Activated CD8-positive, alpha-beta memory T cell treated with anti-CD3 and anti-CD28 coated beads for 4 hours (primary cell): ENCODE data around the gene ARMC12.

Source experiments
- DNase-seq, 2 donors: peaks; one replicate each; pipeline ENCODE4 v3.0.0-alpha.2; 2020; ENCODE audit warnings: low read depth in 2 of 2

ARMC12 gene

GRCh38 chr6:35775031-35775430 lies 38.2 kb downstream of the ARMC12 start:
- DNase-seq = no peak

GRCh38 chr6:35776364-35777215 lies 39.8 kb downstream of the ARMC12 start, which contains the start of gene CLPSL2:
Gene CLPSL2 (plus strand): TSS chr6:35776598. CDS start chr6:35776619, 21 bp downstream.
- DNase-seq = no peak

GRCh38 chr6:35777356-35778102 lies 40.7 kb downstream of the ARMC12 start:
- DNase-seq = no peak

- no peak for DNase-seq
These were observed 41.6 kb downstream of the ARMC12 start for GRCh38 chr6:35778437-35778836.

- no peak for DNase-seq
These were observed 43.9 kb downstream of the ARMC12 start, which contains the start of gene CLPSL1 for GRCh38 chr6:35780719-35781118. Gene CLPSL1 (plus strand): TSS chr6:35781019. CDS start chr6:35781111, 92 bp downstream.

GRCh38 chr6:35781290-35781689 lies 44.5 kb downstream of the ARMC12 start:
- no peak for DNase-seq

GRCh38 chr6:35782424-35782823 lies 45.6 kb downstream of the ARMC12 start:
- no peak for DNase-seq

- no peak for DNase-seq
These were observed 47.4 kb downstream of the ARMC12 start for GRCh38 chr6:35784200-35784599.

GRCh38 chr6:35786272-35786671 lies 49.4 kb downstream of the ARMC12 start:
- no peak for DNase-seq

GRCh38 chr6:35786810-35787209 lies 50.0 kb downstream of the ARMC12 start:
- DNase-seq = no peak

- no peak for DNase-seq
These were observed 50.7 kb downstream of the ARMC12 start for GRCh38 chr6:35787266-35788218.

GRCh38 chr6:35788423-35788982 lies 51.7 kb downstream of the ARMC12 start:
- no peak for DNase-seq

GRCh38 chr6:35790683-35791082 lies 53.9 kb downstream of the ARMC12 start:
- no peak for DNase-seq

GRCh38 chr6:35794536-35795452 lies 58.0 kb downstream of the ARMC12 start:
- no peak for DNase-seq

- DNase-seq = no peak
These were observed 58.7 kb downstream of the ARMC12 start for GRCh38 chr6:35795453-35796071.

GRCh38 chr6:35796236-35796635 lies 59.4 kb downstream of the ARMC12 start:
- no peak for DNase-seq

- no peak for DNase-seq
These were observed 61.1 kb downstream of the ARMC12 start for GRCh38 chr6:35797837-35798526.
